B cell (primary cell): Measurements from ENCODE around the gene DGKZ.

Source experiments
- CTCF ChIP-seq: fragments of 200-600 bp; IDR thresholded peaks from one replicate; pipeline ENCODE4 v1.8.0; 2022; ENCODE audit warnings: antibody characterized with exemption, mild to moderate bottlenecking
- EZH2 ChIP-seq: IDR thresholded peaks from 2 replicates; pipeline ENCODE4 v1.6.1; 2012; ENCODE audit warnings: borderline replicate concordance, low read depth, mild to moderate bottlenecking, moderate library complexity, low read length; ENCODE audit not compliant: insufficient read depth, poor library complexity, severe bottlenecking

- no peak for TF ChIP-seq EZH2
- no peak for TF ChIP-seq CTCF
Observed at GRCh38 chr11:46338988-46339666, 8.1 kb upstream of the DGKZ start.
